Measurements from ENCODE around the gene ZNF497. TPM values are rescaled to one million over a fixed set of nuclear protein-coding genes. Genes with fewer than 3 reads are reported as not detected.

Gene ZNF497
- total RNA-seq, 1 experiment from 2014 or later, result 2.4 TPM

- H2BK20ac ChIP-seq (ENCODE audit: low read depth, low read length, poor library complexity, severe bottlenecking), result no peak overlapping the region
- peak overlapping the region; percentile 3 to 77 (median 60); a peak in 5 of 7 replicates for H3K27ac Mint-ChIP-seq
- peaks cover 22 to 57% (median 36%) of the 10 kb centered on the region in 3 experiments; a peak in 6 of 7 replicates for H3K36me3 Mint-ChIP-seq (ENCODE audit: insufficient read depth in 1 of 3, low read depth in 3 of 3)
- DNase-seq, result no peak
- no peak overlapping the region for H2BK120ac ChIP-seq (ENCODE audit: low read depth, low read length, poor library complexity, severe bottlenecking)
- H2AK5ac ChIP-seq (ENCODE audit: insufficient read length, low read length), result no peak overlapping the region
- H2BK15ac ChIP-seq (ENCODE audit: low read depth, low read length), result no peak overlapping the region
- no peaks in the 10 kb centered on the region for H3K27me3 ChIP-seq (ENCODE audit: insufficient read depth, low read length)
- no peaks in the 10 kb centered on the region for H4K20me1 ChIP-seq (ENCODE audit: control insufficient read depth, insufficient read depth, insufficient read length)
- no peak overlapping the region for H3T11ph ChIP-seq (ENCODE audit: low read length)
- no peak overlapping the region for H3K9ac ChIP-seq (ENCODE audit: extremely low read depth, insufficient read length, low read length)
- no peak overlapping the region for H4K5ac ChIP-seq (ENCODE audit: insufficient read length, low read depth, low read length)
- H2BK12ac ChIP-seq (ENCODE audit: insufficient read length, low read depth, low read length), result no peak overlapping the region
- WGBS (ENCODE audit: extremely low coverage, insufficient read length, low lambda C conversion rate), result no CpG with 5 or more reads among the region's 7 CpGs
- no peaks in the 10 kb centered on the region for H3K79me1 ChIP-seq (ENCODE audit: insufficient read depth, low read depth, low read length, poor library complexity, severe bottlenecking)
- TF ChIP-seq, protein P1, sequence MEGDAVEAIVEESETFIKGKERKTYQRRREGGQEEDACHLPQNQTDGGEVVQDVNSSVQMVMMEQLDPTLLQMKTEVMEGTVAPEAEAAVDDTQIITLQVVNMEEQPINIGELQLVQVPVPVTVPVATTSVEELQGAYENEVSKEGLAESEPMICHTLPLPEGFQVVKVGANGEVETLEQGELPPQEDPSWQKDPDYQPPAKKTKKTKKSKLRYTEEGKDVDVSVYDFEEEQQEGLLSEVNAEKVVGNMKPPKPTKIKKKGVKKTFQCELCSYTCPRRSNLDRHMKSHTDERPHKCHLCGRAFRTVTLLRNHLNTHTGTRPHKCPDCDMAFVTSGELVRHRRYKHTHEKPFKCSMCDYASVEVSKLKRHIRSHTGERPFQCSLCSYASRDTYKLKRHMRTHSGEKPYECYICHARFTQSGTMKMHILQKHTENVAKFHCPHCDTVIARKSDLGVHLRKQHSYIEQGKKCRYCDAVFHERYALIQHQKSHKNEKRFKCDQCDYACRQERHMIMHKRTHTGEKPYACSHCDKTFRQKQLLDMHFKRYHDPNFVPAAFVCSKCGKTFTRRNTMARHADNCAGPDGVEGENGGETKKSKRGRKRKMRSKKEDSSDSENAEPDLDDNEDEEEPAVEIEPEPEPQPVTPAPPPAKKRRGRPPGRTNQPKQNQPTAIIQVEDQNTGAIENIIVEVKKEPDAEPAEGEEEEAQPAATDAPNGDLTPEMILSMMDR (conservative IDR thresholded peaks at IDR 0.05), result no peak
- H3K4ac ChIP-seq (ENCODE audit: low read depth, low read length), result no peak overlapping the region
- H3K27ac ChIP-seq (ENCODE audit: insufficient read length, low read depth, low read length), result no peak overlapping the region
- no peaks in the 10 kb centered on the region for H3K79me2 ChIP-seq (ENCODE audit: insufficient read depth, low read length)
- no peak overlapping the region for H3K14ac ChIP-seq (ENCODE audit: insufficient read depth, low read length)
- peak overlapping the region; percentile 66 for H3K4me2 ChIP-seq (ENCODE audit: insufficient read depth, insufficient read length, low read length)
- H3K23me2 ChIP-seq (ENCODE audit: insufficient read length, low read depth, low read length, poor library complexity, severe bottlenecking), result peaks cover 4% of the 10 kb centered on the region
- H2BK5ac ChIP-seq (ENCODE audit: insufficient read length, low read length), result no peak overlapping the region
- H3K4me3 Mint-ChIP-seq, result peak overlapping the region; percentile 99
- no peaks in the 10 kb centered on the region for H3K9me3 ChIP-seq (ENCODE audit: control insufficient read depth, low read depth, low read length)
- no peaks in the 10 kb centered on the region for H3K9me3 Mint-ChIP-seq
- H3K4me1 Mint-ChIP-seq, result peaks cover 13 to 17% of the 10 kb centered on the region in 2 experiments
- H4K8ac ChIP-seq (replicated peaks; ENCODE audit: insufficient read length, low read depth, low read length), result no peak overlapping the region
- H2AFZ ChIP-seq (ENCODE audit: low read length), result no peak overlapping the region
- H3K56ac ChIP-seq (ENCODE audit: insufficient read length, low read depth, low read length), result no peak overlapping the region
- H3K23ac ChIP-seq (ENCODE audit: insufficient read length, low read depth, low read length), result no peak overlapping the region
- H4K91ac ChIP-seq (ENCODE audit: insufficient read length, low read depth, low read length), result no peak overlapping the region
- H3K27me3 Mint-ChIP-seq (ENCODE audit: low read depth), result peaks cover 1% of the 10 kb centered on the region; the same call in 1 of the 2 replicates
- H3K4me1 ChIP-seq (ENCODE audit: insufficient read depth, low read length), result no peaks in the 10 kb centered on the region
- no peak overlapping the region for H3K18ac ChIP-seq (ENCODE audit: insufficient read length, low read depth, low read length)
Measured at GRCh38 chr19:58304748-58305064, 57.8 kb downstream of the ZNF497 start.

Small RNAs within 50 kb of the gene (microRNA-seq; reads per million reads assigned to microRNA genes)
- gene MIR4754 (ENCODE audit: borderline microRNAs expressed) (not detected), gene MIR6806 (ENCODE audit: borderline microRNAs expressed) (not detected)

Other genes starting within 250 kb of the ZNF497 start
- gene ZNF329, start 212.0 kb downstream of the ZNF497 start, total RNA-seq (2021), result 11.8 and 12.1 TPM in 2 replicates
- gene ZNF274, start 179.7 kb downstream of the ZNF497 start, total RNA-seq (2021), result 27.0 and 28.7 TPM in 2 replicates
- gene ZNF544, start 133.8 kb downstream of the ZNF497 start, total RNA-seq (2021), result 97.2 and 97.6 TPM in 2 replicates
- gene ZNF8, start 83.8 kb downstream of the ZNF497 start, total RNA-seq (2021), result 16.9 and 17.3 TPM in 2 replicates
- gene ERVK3-1, start 57.4 kb downstream of the ZNF497 start, total RNA-seq (2021), result 43.6 and 43.7 TPM in 2 replicates
- gene ZSCAN22, start 35.8 kb downstream of the ZNF497 start, total RNA-seq (2021), result 4.7 and 4.8 TPM in 2 replicates
- gene A1BG, start 9.3 kb downstream of the ZNF497 start, total RNA-seq (2021), result 17.4 and 22.2 TPM in 2 replicates
- gene ZNF837, start 18.3 kb upstream of the ZNF497 start, total RNA-seq (2021), result 3.4 and 3.8 TPM in 2 replicates
- gene RPS5, start 24.5 kb upstream of the ZNF497 start, total RNA-seq (2021), result 1,400 and 1,442 TPM in 2 replicates
- 2.0 and 2.1 TPM in 2 replicates for gene RNF225, start 32.9 kb upstream of the ZNF497 start, total RNA-seq (2021)
- gene ZNF584, start 45.9 kb upstream of the ZNF497 start, total RNA-seq (2021), result 6.5 and 7.4 TPM in 2 replicates
- 0.24 and 0.42 TPM in 2 replicates for gene ZNF132, start 77.4 kb upstream of the ZNF497 start, total RNA-seq (2021)
- gene ZNF324B, start 88.9 kb upstream of the ZNF497 start, total RNA-seq (2021), result 6.3 and 8.7 TPM in 2 replicates
- gene ZNF324, start 104.3 kb upstream of the ZNF497 start, total RNA-seq (2021), result 12.7 and 14.8 TPM in 2 replicates
- gene ZNF446, start 113.6 kb upstream of the ZNF497 start, total RNA-seq (2021), result 7.6 and 8.4 TPM in 2 replicates
- 16.7 and 17.1 TPM in 2 replicates for gene SLC27A5, start 149.2 kb upstream of the ZNF497 start, total RNA-seq (2021)
- gene ZBTB45, start 157.1 kb upstream of the ZNF497 start, total RNA-seq (2021), result 18.7 and 18.8 TPM in 2 replicates
- gene TRIM28, start 181.3 kb upstream of the ZNF497 start, total RNA-seq (2021), result 1,058 and 1,084 TPM in 2 replicates
- gene CHMP2A, start 192.4 kb upstream of the ZNF497 start, total RNA-seq (2021), result 105 and 109 TPM in 2 replicates
- gene UBE2M, start 195.9 kb upstream of the ZNF497 start, total RNA-seq (2021), result 127 and 136 TPM in 2 replicates
- gene MZF1, start 210.6 kb upstream of the ZNF497 start, total RNA-seq (2021), result 23.6 and 24.2 TPM in 2 replicates